ENCODE measurements around the gene MAPK10. TPM values are rescaled to one million over a fixed set of nuclear protein-coding genes. Genes with fewer than 3 reads are reported as not detected.

MAPK10 gene
- total RNA-seq, 1 experiment from 2014 or later: 4.7 TPM

- Histone ChIP-seq H3K9ac (ENCODE audit: extremely low read depth, insufficient read length, low read length) (no peak overlapping the region), H3K4me2 (ENCODE audit: insufficient read depth, insufficient read length, low read length) (no peak overlapping the region), H4K20me1 (ENCODE audit: control insufficient read depth, insufficient read depth, insufficient read length) (no peaks in the 10 kb centered on the region), H3K4ac (ENCODE audit: low read depth, low read length) (no peak overlapping the region), H3K4me1 (ENCODE audit: insufficient read depth, low read length) (no peaks in the 10 kb centered on the region), H3T11ph (ENCODE audit: low read length) (no peak overlapping the region), H2BK15ac (ENCODE audit: low read depth, low read length) (no peak overlapping the region), H2BK20ac (ENCODE audit: low read depth, low read length, poor library complexity, severe bottlenecking) (no peak overlapping the region), H3K56ac (ENCODE audit: insufficient read length, low read depth, low read length) (no peak overlapping the region), H3K79me1 (ENCODE audit: insufficient read depth, low read depth, low read length, poor library complexity, severe bottlenecking) (no peaks in the 10 kb centered on the region), H2AFZ (ENCODE audit: low read length) (no peak overlapping the region), H2BK12ac (ENCODE audit: insufficient read length, low read depth, low read length) (no peak overlapping the region), H3K27me3 (ENCODE audit: insufficient read depth, low read length) (no peaks in the 10 kb centered on the region), H4K5ac (ENCODE audit: insufficient read length, low read depth, low read length) (no peak overlapping the region), H3K9me3 (ENCODE audit: control insufficient read depth, low read depth, low read length) (no peaks in the 10 kb centered on the region), H2AK5ac (ENCODE audit: insufficient read length, low read length) (no peak overlapping the region), H3K79me2 (ENCODE audit: insufficient read depth, low read length) (no peaks in the 10 kb centered on the region), H4K8ac (replicated peaks; ENCODE audit: insufficient read length, low read depth, low read length) (no peak overlapping the region), H4K91ac (ENCODE audit: insufficient read length, low read depth, low read length) (no peak overlapping the region), H3K23ac (ENCODE audit: insufficient read length, low read depth, low read length) (no peak overlapping the region), H3K27ac (ENCODE audit: insufficient read length, low read depth, low read length) (no peak overlapping the region), H2BK5ac (ENCODE audit: insufficient read length, low read length) (no peak overlapping the region), H2BK120ac (ENCODE audit: low read depth, low read length, poor library complexity, severe bottlenecking) (no peak overlapping the region), H3K18ac (ENCODE audit: insufficient read length, low read depth, low read length) (no peak overlapping the region), H3K14ac (ENCODE audit: insufficient read depth, low read length) (no peak overlapping the region), H3K23me2 (ENCODE audit: insufficient read length, low read depth, low read length, poor library complexity, severe bottlenecking) (no peaks in the 10 kb centered on the region)
- H3K27me3 Mint-ChIP-seq (ENCODE audit: low read depth): no peaks in the 10 kb centered on the region
- DNase-seq: no peak
- peaks cover 18 to 34% of the 10 kb centered on the region in 2 experiments for H3K4me1 Mint-ChIP-seq
- no CpG with 5 or more reads among the region's 3 CpGs for WGBS (ENCODE audit: extremely low coverage, insufficient read length, low lambda C conversion rate)
- no peaks in the 10 kb centered on the region for H3K36me3 Mint-ChIP-seq (ENCODE audit: insufficient read depth in 1 of 3, low read depth in 3 of 3)
- H3K9me3 Mint-ChIP-seq: no peaks in the 10 kb centered on the region
- H3K4me3 Mint-ChIP-seq: no peak overlapping the region
- TF ChIP-seq CTCF (conservative IDR thresholded peaks at IDR 0.05): no peak
- no peak overlapping the region for H3K27ac Mint-ChIP-seq
These were observed 408.8 kb downstream of the MAPK10 start for GRCh38 chr4:85951099-85951498.
